HCT116 (cell line): ENCODE measurements around the gene CLRN3.

Experiments used
- CBX3 ChIP-seq: IDR thresholded peaks from 2 replicates; pipeline ENCODE4 v1.6.1; 2012; ENCODE audit warnings: low read depth
- EGR1 ChIP-seq: IDR thresholded peaks from 2 replicates; pipeline ENCODE4 v1.6.1; 2012; ENCODE audit warnings: low read depth
- EZH2 ChIP-seq: fragments of 200-600 bp; sonication (generic); IDR thresholded peaks from 2 replicates; pipeline ENCODE4 v1.6.1; 2017; ENCODE audit warnings: antibody characterized with exemption, mixed run types
- EZH2phosphoT487 ChIP-seq: fragments of 200-600 bp; IDR thresholded peaks from 2 replicates; pipeline ENCODE4 v1.6.1; 2018; ENCODE audit warnings: antibody characterized with exemption, borderline replicate concordance
- MAX ChIP-seq: IDR thresholded peaks from 2 replicates; pipeline ENCODE4 v1.6.1; 2012
- POLR2A ChIP-seq: IDR thresholded peaks from 2 replicates; pipeline ENCODE4 v1.7.0; 2011; ENCODE audit warnings: borderline replicate concordance; ENCODE audit not compliant: insufficient read depth, insufficient read length; ENCODE audit errors: extremely low read depth
- POLR2AphosphoS5 ChIP-seq: IDR thresholded peaks from 2 replicates; pipeline ENCODE4 v1.6.1; 2011; ENCODE audit warnings: mild to moderate bottlenecking, low read depth, low read length, moderate library complexity
- SP1 ChIP-seq: IDR thresholded peaks from 2 replicates; pipeline ENCODE4 v1.6.1; 2012; ENCODE audit warnings: low read depth
- TF ChIP-seq, protein P1 (sequence below), 3 experiments: fragments of 200-600 bp in 1 of 3; sonication (generic) in 1 of 3; IDR thresholded peaks in 2 of 3; conservative IDR thresholded peaks in 1 of 3; 2 replicates each; pipeline ENCODE4 v1.5.1; 2012 to 2017; ENCODE audit warnings: low read depth in 2 of 3, low read length in 2 of 3, antibody characterized with exemption in 1 of 3, borderline replicate concordance in 1 of 3, control low read depth in 1 of 3, mild to moderate bottlenecking in 1 of 3, mixed read lengths in 1 of 3, mixed run types in 1 of 3, moderate library complexity in 1 of 3; ENCODE audit not compliant: insufficient read depth in 1 of 3
- TF ChIP-seq, protein P2 (sequence below): IDR thresholded peaks from 2 replicates; pipeline ENCODE4 v1.6.1; 2012

- TF ChIP-seq EZH2, result no peak
- TF ChIP-seq, protein P1, sequence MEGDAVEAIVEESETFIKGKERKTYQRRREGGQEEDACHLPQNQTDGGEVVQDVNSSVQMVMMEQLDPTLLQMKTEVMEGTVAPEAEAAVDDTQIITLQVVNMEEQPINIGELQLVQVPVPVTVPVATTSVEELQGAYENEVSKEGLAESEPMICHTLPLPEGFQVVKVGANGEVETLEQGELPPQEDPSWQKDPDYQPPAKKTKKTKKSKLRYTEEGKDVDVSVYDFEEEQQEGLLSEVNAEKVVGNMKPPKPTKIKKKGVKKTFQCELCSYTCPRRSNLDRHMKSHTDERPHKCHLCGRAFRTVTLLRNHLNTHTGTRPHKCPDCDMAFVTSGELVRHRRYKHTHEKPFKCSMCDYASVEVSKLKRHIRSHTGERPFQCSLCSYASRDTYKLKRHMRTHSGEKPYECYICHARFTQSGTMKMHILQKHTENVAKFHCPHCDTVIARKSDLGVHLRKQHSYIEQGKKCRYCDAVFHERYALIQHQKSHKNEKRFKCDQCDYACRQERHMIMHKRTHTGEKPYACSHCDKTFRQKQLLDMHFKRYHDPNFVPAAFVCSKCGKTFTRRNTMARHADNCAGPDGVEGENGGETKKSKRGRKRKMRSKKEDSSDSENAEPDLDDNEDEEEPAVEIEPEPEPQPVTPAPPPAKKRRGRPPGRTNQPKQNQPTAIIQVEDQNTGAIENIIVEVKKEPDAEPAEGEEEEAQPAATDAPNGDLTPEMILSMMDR (IDR thresholded peaks at IDR 0.05 in 2 of 3, conservative IDR thresholded peaks at IDR 0.05 in 1 of 3; ENCODE audit: borderline replicate concordance in 1 of 3, insufficient read depth in 1 of 3, low read depth in 2 of 3, low read length in 2 of 3), result no peak
- no peak for TF ChIP-seq POLR2A
- TF ChIP-seq MAX, result no peak
- TF ChIP-seq SP1, result no peak
- TF ChIP-seq POLR2AphosphoS5, result no peak
- no peak for TF ChIP-seq CBX3
- no peak for TF ChIP-seq EGR1
- no peak for TF ChIP-seq EZH2phosphoT487
- TF ChIP-seq, protein P2, sequence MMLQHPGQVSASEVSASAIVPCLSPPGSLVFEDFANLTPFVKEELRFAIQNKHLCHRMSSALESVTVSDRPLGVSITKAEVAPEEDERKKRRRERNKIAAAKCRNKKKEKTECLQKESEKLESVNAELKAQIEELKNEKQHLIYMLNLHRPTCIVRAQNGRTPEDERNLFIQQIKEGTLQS, result no peak
Observed at GRCh38 chr10:127833804-127834203, 58.9 kb downstream of the CLRN3 start.
